ENCODE data around the gene RNF144A.

DNA sequence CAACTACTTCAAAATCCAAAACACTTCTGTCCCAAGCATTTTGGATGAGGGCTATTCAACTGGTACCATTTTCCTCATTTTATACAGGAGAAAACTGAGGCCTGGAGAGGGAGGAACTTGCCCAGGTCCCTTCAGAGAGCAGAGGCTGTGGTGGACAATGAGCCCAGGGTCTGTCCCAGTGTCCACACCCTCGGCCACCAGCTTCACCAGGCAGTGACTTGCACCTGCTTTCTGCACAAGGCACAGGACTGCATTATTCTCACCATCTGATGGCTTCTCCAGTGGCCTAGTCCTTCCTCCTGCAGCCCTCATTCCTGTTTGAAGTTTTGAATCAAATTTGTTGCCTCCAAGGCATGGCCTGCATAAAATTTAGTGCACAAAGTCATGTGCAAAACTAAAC is 53.3 kb downstream of the RNF144A start:
- no peak for TF ChIP-seq CTCF (conservative IDR thresholded peaks at IDR 0.05; ENCODE audit: low read depth, low read length)
- no peak for TF ChIP-seq EZH2 (IDR thresholded peaks at IDR 0.05; ENCODE audit: borderline replicate concordance, low read depth, low read length, poor library complexity, severe bottlenecking)

Data from A673 (cell line).